GM18498 (cell line): ENCODE results near the gene PLXNB1.
A peak's percentile ranks its signal among the peaks of the same experiment; 100 is the strongest.

Source experiments
- ATAC-seq: cut with Tn5 transposase; IDR thresholded peaks from one replicate; pipeline ENCODE4 v1.9.1; 2021; ENCODE audit warnings: mild to moderate bottlenecking, moderate library complexity; ENCODE audit not compliant: unreplicated experiment

The PLXNB1 gene

DNA sequence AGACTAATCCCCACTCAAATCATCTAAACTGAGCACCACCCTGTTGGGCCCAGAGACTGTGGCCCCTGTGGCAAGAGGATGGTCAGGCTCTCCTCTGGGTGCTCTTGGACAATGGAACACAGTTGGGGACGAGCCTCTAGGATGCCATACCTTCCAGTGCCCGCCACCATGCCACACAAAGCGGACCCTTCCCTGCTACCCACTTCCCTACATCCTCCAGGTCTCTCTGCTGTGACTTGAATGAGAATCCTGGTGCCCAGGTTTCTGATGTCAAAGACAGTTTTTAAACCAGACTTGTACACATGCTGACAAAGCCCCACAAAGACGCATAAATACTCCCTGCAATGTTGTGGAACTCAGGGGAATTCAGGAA, 5.3 kb upstream of the PLXNB1 start:
- ATAC-seq: no peak

DNA sequence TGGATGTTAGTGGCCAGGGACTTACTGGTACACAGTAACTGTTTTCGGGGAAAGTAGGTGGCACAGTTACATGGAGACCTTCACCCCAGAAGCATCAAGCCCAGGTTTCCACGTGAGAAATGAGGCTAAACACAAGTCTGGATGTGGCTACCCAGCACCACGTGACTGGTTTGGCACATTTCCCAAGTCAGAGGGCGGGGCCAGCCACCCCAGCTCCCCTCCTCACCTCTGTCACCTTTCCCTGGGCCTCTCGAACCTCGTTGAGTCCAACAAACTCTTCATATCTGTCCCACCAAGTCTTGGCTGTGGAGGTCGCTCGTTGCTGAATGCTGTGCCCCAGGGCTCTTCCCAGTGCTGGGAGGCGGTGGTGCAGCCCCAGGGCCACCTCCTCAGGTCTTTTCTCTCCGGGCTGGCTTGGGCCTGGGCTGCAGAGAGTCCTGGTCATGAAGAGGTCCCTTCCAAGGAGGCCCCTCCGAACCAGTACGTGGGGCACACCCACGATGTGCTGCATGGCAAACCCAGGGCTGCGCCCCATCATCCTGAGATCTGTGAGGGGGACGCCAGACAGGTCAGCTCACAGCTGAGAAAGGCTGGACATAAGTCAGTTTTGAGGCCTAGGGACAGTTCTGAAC, 4.8 kb upstream of the PLXNB1 start:
- no peak for ATAC-seq

DNA sequence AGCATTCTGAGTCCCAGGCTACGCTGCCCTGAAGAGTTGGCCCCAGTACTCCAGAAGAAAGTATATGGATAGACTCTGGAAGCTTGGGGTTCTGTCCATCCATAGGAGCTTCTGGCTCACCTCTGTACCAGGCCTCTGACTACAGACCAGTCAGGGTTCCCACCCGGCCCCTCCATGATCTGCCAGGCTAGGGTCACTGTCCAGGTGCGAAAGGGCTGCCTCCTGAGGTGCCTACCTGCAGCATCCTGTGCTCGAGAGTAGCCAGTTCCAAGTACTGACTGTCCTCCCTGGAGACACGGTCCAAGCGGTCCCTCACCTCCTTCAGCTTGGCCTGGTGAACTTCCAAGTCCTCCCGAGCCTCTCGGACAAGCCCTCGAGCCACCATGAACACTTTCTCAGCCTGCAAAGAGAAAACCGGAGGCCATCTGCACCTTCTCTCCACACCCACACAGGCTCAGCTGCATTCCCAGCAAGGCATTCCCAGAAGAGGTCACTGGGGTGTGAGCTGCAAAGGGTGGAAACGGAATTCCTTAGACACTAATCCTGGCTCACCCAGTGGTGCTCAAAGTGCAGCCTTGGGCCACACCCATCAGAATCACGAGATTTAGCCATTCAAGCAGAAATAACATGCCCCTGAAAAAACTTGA, 3.7 kb upstream of the PLXNB1 start:
- ATAC-seq: no peak

DNA sequence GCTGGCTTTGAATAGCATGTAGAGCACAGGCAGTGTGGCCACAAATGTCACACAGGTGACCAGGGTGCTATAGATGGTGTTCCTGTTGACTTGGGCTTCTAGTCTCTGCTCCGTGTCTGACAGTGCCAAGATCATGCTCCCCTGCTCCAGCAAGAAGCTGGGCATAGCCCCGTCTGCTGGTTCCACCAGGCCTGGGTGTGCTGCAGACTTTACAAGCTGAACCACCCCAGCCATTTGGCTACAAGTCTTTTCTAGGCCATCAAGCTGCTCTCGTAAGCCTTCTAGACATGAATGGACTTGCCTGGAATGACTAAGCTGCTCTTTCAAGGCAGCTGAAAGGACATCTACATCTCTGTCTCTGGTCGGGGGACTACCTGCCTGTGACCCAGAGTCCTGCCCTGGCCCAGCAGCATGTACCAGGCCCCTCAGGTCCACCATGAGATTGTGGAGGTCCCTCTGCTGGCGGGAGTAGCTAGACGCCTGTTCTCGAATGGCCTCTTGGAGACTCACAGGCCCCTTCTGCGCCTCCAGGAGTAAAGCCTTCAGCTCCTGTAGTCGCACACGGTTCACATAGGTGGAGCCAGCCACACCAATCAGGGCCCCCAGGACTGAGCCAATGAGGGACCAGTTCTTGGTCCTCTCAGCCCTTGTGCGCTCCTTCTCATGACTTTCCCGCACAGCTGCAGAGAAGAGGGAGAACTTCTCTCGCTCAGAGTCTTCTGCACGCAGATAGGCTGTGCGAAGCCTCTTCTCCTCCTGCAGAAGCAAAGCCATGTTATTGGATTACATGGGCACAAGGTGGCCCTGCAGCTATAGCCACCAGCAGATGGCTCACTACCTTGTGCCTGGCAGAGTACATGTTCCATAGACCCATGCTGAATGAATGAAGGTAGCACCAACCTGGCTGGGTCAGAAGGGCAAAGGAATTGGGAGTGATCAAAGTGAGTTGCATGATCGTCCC, 2.8 kb upstream of the PLXNB1 start:
- no peak for ATAC-seq

DNA sequence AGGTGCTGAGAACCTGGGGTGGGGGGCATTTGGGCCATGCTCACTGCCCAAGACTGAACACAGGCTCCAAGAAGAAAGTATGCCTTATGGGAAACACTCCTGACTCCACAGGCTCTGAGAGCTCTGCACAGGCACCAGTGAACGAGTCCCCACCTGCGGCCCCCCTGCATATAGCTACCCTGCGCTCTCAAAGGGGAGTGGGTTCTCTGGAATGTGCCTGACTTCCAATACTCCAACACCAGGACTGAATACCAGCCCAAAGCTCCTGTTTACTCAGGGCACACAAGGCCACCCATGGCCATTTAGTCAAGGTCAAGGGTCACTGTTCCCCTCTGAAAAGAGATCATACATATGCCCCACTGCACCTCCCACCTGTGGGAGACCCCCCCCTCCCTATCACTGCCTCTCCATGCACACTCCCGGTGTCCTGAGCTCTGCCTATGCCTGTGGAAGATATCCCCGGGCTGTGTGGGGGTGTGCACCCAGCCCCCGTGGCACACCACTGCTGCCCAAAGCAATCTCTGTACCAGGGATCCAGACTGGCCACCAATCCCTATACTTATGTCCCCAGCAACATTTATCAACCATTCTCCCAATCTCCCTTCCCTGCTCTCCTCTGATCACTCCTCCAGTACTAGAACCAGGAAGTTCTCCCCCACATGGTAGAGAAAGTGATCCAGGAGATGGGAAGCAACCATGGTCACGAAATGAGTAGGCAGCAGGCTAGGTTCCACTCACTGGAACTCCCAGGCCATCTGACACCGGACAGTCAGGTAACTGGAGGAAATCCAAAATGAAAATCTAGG, 1.5 kb upstream of the PLXNB1 start:
- ATAC-seq: no peak

DNA sequence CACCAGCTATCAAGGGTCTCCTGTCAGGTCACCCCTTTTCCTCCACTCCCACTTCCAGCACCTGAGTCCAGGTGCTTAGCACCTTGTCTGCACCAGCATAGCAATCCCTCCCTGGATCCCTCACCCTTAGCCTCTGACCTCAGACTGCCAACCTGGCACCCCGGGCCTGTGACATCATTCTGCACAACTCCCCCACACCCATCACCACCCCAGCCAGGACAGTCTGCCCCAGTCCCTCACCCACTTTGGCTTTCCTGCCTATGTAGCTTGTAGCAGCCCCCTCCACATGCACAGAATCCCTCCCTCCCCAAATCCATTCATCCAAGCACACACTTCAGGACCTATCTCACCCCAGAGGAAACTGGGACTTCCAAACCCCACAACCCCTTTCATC, 819 bp upstream of the PLXNB1 start:
- no peak for ATAC-seq

DNA sequence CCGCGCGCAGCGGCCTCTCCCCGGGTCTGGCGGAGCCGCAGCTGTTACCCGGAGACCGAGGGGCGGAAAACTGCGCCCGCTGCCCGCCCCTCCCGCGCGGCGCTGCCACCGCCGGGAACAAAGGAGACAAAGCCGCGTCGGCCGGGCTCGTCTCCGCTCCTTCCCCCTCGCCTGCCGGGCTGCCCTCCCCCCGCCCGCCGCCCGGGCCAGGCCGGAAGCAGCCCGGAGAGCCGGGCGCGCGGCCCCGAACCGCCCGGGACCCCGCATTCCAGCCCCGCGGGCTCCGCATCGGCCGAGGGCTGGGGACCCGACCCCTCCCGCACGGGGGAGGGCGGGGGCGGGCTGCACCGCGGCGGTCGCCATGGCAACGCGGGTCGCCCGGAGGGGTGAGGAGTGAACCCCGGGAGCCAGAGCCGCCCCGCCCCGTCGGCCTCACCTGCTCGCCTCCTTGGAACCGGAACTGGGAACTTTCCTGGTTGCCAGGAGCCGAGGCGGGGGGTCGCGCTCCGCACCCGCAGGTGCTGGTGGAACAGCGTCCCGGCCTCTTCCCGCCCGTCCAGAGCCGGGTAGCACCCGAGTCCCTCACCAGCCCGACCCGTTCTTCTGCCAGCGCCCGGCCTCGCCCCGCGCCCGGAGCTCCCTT, 448 bp downstream of the PLXNB1 start:
- ATAC-seq: peak; percentile 51

DNA sequence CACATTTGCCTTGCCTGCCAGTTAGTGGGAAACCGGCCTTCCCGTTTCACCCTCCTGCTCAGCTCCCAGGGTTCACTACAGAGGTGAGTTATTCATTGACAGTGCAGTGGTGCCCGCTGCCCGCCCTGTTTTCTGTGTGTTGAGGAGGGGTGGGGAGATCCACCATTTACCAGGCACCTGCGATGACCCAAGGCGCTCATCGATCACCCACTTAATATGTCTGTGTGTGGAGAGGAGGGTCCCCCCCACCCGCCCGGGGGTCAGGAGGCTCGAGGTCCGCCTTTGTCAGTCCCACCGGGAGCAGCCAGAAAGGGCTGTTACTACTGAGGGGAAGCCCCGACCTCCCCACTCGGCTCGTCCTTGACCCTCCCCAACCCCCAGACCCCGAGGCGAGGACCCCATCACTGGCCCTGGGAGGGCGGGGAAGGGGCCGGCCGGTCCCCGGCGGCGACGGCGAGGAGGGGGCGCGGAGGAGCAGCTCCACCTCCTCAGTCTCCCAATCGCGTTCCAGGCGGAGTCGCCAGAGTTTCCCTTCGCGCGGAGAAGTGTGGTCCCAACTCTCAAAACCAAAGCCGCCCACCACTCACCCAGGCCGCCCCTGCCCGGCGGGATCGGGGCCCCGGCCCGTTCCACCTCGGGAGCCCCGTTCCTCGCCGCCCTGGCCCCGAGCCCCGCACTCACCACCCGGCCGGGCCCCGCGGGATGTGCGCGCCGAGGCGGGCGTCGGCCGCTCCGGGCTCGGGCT, 1.1 kb downstream of the PLXNB1 start:
- peak; percentile 37 for ATAC-seq

DNA sequence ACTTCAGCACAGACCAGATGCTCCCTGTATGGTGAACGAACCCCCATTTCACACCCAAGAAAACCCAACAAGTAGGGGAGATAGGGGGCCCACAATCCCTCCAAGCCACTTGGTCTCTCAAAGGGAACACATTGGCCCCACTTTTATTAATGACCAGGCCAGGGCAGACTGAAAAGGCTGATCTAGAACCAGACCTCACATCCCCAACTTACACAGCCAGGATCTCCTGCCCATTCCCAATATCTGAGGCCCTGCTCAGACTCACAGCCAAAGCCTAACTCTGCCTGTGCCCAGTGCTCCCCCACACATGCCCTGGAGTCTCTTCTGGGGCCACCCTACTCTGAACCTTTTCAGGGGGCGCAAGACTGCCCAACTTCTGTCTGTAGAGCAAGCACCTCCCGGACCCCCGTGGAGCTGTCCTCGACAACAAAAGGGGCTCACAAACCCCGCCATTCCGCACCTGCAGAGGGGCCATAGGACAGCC, 1.8 kb downstream of the PLXNB1 start:
- no peak for ATAC-seq

DNA sequence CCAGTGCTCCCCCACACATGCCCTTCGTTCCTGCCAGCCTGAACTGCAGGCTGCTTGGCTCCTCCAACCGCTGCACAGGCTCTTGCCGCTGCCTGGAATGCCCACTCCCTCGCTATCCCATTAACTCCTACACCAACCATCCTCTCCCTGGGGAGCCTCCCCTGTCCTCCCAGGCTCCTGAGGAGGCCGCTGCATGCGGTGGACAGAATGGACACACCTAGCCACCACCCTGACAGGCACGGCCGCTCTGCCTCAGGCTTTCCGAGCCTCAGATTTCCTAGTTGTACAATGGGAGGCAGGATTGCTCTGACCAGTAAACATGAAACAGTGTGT, 2.3 kb downstream of the PLXNB1 start:
- ATAC-seq: no peak

DNA sequence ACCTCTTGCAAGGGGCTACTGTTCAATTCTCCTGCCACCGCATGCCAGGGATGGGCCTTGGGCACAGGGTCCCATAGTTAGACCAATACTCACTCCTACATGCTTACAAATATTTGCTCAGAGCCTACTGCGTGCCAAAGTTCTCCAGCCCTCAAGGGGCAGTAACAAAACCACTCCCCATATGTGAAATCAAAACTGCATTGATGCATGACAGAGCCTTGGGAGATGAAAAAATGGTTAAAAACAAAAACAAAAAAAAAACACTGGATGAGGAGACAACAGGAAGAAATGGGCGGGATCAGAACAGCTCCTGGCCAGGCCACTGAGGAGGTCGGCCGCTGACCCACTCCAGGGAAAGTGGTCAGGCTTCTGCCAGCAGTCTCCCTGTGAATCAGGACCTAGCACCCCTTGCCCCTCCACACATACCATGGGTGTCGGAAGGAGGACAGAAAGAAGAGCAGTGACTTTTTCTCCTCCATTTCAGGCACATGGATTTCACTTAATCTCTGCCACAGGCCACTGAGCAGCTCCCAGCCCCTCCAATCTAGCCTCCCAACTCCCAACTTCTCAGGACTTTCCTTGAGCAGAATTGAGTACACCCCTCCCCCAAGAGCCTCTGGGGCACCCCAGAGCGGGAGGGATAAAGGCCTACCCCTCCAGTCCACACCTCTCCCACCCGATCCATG, 2.8 kb downstream of the PLXNB1 start:
- no peak for ATAC-seq

DNA sequence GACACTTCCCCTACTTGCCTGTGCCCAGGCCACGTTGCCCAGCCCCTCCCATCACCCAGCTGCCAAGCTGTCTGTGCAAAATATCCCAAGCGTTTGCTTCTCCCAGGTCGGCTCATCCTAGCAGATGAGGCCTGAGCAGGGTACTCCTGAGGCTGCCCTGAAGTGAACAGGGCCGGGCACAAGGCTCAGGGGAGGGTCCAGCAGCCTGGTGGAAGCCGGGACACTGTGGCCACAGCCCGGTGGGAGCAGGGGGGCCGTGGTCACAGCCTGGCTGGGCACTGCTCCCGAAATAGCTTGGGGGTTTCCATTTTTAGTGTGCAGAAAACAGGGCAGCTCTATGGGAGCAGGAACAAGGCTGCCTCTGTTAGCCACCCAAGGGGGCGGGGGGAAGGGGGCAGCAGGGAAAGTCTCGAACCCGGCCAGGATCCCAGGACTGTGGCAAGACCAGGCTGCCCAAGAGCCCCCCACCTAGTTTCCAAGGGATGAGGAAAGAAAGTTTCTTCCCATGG, 3.4 kb downstream of the PLXNB1 start:
- ATAC-seq: no peak

DNA sequence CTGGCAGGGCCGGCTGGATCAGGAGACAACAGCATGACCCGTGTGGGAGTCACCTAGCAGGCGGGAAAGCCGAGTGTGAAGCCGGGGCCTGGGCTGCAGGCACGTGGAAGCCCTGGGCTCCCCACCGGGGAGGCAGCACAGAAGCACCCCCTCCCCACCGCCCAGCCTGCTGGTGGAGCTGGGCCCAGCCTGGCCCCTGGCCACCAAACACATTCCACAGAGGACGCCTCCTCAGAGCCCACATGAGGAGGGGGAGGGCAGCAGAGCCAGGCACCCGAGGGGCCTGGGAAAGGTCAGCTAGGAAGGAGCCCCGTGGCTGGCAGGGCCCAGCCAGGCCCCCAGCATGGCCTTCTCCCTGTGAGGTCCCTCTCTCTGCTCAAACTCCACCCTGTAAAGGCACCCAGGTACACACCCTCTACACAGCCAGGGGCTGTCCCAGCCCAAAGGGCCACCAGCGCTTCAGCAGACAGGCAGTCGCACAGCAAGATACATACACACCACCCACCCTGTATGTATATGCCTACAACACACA, 4.5 kb downstream of the PLXNB1 start:
- no peak for ATAC-seq

DNA sequence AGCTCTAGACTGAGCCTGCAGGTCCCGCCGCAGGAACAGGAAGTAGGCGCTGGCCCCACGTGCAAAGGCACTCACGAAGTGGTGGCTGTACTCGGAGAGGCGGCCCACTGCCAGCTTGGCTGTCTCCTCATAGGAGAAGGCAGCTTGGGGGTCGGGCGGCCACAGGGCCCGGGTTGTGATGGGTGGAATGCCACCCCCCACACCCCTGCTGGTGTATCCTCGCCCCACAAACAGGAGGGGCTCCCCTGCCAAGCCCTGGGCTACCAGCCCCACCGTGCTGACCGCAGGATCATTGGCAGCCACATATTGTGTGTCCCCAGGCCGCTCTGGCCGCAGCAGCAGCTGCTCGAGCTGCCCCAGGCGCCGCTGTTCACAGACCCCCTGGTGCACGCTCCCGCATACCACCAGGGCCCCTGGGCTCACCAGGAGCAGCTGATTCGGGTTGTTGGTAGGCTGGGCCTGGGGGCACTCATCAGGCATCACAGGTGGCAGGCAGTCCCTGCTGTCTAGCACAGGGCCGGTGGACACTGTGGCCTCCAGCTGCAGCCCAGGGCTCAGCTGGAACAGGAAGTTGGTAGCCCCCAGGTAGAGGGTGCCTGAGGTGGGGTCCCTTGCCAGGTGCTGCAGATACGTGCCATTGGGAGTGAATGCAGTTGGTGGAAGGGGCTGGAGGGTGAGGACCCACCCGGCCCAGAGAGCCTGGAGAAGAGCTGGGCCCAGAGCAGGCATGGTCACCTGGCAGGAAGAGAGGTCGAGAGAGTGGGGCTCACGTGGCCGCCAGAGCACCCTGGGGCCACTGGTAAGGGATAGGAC, 5.8 kb downstream of the PLXNB1 start:
- ATAC-seq: no peak

DNA sequence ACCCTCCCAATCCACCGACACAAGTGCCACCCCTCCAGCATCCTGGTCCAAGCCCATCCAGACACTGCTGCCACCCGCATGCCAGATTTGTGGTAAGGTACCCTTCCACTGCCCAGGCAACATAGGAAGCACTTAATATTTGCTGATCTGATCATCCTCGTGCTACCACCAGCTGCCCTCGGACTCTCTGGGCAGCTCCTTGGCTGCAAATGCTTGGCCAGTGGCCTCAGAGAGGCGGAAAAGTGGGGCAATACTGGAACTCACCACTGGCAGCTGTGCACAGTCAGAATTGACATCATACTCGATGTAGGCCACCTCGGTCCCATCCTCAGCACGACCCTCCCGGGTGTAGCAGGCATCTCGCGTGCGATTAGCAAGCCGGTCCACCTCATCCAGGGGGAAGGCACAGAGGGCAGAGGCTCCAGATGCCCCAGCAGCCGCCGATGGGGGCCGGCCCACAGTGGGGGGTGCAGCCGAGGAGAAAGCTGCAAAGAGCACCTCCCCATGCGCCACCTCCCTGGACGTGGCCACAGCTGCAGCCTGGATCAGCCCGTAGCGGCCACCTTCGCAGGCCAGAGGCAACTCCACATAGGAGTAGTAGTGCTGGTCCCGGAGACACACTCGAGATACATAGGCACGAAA, 6.5 kb downstream of the PLXNB1 start:
- ATAC-seq: no peak

DNA sequence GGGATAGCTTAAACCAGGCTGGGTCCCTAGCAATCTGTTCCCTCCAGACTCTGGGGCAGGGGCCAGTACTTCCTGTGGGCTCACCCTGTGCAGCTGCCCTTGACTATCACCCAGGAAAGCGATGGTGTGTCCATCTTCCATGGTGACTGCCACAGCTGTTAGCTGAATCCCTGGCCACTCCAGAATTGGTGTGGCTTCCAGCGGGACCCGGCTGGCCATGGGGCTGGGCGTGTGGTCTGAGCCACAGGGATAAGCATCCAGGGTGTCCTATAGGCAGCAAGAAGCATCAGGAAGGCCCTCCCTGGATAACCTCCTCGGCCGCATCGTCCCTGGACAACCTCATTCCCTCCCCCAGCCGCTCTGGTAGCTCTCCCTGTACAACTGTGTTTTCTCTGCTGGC, 7.2 kb downstream of the PLXNB1 start:
- ATAC-seq: no peak

DNA sequence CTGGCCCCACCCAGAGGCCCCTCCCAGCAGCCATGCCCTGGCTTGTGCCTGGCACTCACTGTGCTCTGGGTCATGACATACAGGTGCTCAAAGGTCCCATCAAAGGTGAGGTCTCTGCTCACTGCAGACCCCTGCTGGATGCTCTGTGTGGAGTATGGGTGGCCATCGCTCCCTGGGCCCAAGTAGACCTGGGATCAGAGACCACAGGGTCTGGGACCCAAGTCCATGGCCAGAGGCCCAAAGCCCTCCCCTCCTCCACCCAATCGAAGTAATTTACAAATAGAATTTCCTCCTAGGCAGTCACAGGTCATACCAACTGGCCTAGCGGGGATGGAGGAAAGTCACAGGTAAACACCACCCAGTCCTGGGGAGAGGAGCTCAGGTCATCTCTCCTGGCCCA, 7.6 kb downstream of the PLXNB1 start:
- ATAC-seq: no peak

DNA sequence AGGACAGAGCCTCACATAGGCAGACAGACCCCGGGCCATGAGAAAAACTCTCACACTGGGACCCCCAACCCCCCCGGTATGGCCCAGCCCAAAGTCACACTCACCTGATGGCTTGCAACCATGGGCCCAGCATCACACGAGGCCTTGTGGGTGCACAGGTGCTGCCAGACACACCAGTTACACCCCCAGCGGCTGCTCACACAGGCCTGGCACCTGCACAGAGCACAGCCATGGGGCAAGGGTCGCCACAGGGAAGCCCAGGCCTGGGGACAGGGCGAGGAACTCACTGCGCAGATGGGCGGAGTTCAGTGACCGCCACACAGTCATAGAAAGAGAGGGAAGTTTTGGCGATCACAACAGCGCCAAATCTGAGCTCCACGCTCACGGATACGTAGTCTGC, 9.3 kb downstream of the PLXNB1 start:
- no peak for ATAC-seq
